Colonic mucosa (tissue), 4 donors: ENCODE data around the gene ICAM5. TPM values are rescaled to one million over a fixed set of nuclear protein-coding genes. Genes with fewer than 3 reads are reported as not detected.

Experiments used
- DNase-seq: peaks from one replicate; pipeline ENCODE4 v3.0.0-alpha.2; 2020
- H3K27ac ChIP-seq: fragments of 200-600 bp; one replicate; pipeline ENCODE4 v1.8.0; 2021
- H3K27me3 ChIP-seq: fragments of 200-600 bp; one replicate; pipeline ENCODE4 v1.8.0; 2021
- H3K36me3 ChIP-seq: fragments of 200-600 bp; one replicate; pipeline ENCODE4 v1.8.0; 2021
- H3K4me1 ChIP-seq: fragments of 200-600 bp; one replicate; pipeline ENCODE4 v1.8.0; 2021; ENCODE audit warnings: mild to moderate bottlenecking
- H3K4me3 ChIP-seq: fragments of 200-600 bp; one replicate; pipeline ENCODE4 v1.8.0; 2021
- H3K9ac ChIP-seq, 2 donors: one replicate each; pipeline ENCODE4 v1.7.0; 2013; ENCODE audit warnings: control low read depth in 2 of 2, low read depth in 2 of 2, low read length in 2 of 2
- H3K9me3 ChIP-seq: fragments of 200-600 bp; one replicate; pipeline ENCODE4 v1.8.0; 2021
- intact Hi-C: fragments of 100-400 bp; cut with DNase I; formaldehyde crosslinking; loops from one replicate; pipeline ENCODE4 v1.14.1; 2022
- total RNA-seq, 2 donors: library from RNA; stranded (reverse); fragmentation: NEBNext Ultra II Directional in 1 of 2; extraction: Animal tissue kit (Norgen Biotek cat#: 25700) in 1 of 2; gene quantifications; one replicate each; pipeline ENCODE4 v1.2.1, GENCODE V29; 2021
- TF ChIP-seq, protein P1 (sequence below): fragments of 200-600 bp; IDR thresholded peaks from one replicate; pipeline ENCODE4 v1.8.0; 2022; ENCODE audit warnings: antibody characterized with exemption, mild to moderate bottlenecking
- donor health status: healthy.
- donor health status: DM: no; HTN: no; CAD: no.
- donor health status: DM: no; HTN: no; CAD: no.

The ICAM5 gene
- total RNA-seq, 2 donors from 2014 or later: 0.74 to 1.3 TPM

DNA sequence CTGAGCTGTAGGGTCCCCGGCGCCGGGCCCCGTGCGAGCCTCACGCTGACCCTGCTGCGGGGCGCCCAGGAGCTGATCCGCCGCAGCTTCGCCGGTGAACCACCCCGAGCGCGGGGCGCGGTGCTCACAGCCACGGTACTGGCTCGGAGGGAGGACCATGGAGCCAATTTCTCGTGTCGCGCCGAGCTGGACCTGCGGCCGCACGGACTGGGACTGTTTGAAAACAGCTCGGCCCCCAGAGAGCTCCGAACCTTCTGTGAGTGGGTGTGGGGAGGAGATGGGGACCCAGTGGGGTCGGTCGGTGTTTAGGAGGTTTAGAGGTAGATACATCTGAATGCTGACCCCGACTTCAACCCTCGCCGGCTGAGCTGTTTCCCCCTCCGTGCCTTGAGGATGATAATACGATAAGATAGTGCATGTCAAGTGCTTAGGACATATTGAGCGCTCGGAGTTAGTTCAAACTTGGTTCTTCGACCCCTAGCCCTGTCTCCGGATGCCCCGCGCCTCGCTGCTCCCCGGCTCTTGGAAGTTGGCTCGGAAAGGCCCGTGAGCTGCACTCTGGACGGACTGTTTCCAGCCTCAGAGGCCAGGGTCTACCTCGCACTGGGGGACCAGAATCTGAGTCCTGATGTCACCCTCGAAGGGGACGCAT is 1.9 kb downstream of the ICAM5 start:
- Histone ChIP-seq H3K9ac (peak overlapping the region; percentile 40 to 48), H3K27ac (no peak overlapping the region), H3K9me3 (no peaks in the 10 kb centered on the region), H3K36me3 (no peaks in the 10 kb centered on the region), H3K27me3 (peaks cover 86% of the 10 kb centered on the region), H3K4me3 (peak overlapping the region; percentile 42), H3K4me1 (peaks cover 53% of the 10 kb centered on the region)
- TF ChIP-seq, protein P1, sequence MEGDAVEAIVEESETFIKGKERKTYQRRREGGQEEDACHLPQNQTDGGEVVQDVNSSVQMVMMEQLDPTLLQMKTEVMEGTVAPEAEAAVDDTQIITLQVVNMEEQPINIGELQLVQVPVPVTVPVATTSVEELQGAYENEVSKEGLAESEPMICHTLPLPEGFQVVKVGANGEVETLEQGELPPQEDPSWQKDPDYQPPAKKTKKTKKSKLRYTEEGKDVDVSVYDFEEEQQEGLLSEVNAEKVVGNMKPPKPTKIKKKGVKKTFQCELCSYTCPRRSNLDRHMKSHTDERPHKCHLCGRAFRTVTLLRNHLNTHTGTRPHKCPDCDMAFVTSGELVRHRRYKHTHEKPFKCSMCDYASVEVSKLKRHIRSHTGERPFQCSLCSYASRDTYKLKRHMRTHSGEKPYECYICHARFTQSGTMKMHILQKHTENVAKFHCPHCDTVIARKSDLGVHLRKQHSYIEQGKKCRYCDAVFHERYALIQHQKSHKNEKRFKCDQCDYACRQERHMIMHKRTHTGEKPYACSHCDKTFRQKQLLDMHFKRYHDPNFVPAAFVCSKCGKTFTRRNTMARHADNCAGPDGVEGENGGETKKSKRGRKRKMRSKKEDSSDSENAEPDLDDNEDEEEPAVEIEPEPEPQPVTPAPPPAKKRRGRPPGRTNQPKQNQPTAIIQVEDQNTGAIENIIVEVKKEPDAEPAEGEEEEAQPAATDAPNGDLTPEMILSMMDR: no peak
- DNase-seq: no peak
- intact Hi-C loops: no loop called here

DNA sequence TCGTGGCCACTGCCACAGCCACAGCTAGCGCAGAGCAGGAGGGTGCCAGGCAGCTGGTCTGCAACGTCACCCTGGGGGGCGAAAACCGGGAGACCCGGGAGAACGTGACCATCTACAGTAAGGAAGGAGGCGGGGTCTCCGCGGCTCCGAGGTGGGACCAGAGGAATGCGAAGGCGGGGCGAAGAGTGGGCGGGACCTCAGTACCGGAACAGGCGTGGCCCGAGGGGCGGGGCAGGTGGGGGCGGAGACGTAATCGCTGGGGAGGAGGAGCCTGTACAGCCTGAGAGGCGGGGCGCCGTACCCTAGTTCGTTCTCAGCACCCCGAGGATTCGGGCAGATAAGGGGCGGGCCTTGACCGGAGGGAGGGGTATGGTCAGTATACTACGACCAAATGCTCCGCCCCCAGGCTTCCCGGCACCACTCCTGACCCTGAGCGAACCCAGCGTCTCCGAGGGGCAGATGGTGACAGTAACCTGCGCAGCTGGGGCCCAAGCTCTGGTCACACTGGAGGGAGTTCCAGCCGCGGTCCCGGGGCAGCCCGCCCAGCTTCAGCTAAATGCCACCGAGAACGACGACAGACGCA is 2.5 kb downstream of the ICAM5 start:
- Histone ChIP-seq H3K27me3 (peaks cover 88% of the 10 kb centered on the region), H3K4me1 (peaks cover 46% of the 10 kb centered on the region), H3K9ac (peak overlapping the region in 1 of 2 donors; percentile 40), H3K27ac (no peak overlapping the region), H3K36me3 (no peaks in the 10 kb centered on the region), H3K9me3 (no peaks in the 10 kb centered on the region), H3K4me3 (peak overlapping the region; percentile 42)
- TF ChIP-seq, protein P1: no peak
- DNase-seq: peak; percentile 92
- intact Hi-C loops: no loop called here

DNA sequence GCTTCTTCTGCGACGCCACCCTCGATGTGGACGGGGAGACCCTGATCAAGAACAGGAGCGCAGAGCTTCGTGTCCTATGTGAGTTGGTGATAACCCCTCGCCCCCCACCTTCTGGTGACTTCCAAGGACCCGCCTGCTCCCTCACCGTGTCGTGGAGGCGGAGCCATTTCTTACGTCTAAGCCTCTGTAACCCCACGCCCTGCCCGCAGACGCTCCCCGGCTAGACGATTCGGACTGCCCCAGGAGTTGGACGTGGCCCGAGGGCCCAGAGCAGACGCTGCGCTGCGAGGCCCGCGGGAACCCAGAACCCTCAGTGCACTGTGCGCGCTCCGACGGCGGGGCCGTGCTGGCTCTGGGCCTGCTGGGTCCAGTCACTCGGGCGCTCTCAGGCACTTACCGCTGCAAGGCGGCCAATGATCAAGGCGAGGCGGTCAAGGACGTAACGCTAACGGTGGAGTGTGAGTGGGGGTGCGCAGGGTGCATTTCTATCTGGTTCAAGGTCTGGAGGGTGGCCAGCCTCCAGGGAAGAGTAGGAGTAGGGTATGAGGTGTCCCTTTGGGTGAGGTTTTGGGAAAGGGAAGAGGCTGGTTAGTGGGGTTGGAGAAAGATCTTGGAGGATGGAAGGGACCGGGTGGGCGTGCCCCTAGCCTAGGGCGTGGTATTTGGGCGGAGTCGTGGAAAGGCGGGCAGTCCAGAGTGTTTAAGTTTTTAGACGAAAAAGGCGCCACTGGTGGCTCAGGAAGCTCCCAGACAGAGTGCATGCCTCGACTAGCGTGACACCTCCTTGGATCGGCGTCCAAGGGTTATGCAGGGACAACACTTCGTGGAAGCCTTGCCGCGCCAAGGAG is 3.3 kb downstream of the ICAM5 start:
- peaks cover 44% of the 10 kb centered on the region for H3K4me1 ChIP-seq

DNA sequence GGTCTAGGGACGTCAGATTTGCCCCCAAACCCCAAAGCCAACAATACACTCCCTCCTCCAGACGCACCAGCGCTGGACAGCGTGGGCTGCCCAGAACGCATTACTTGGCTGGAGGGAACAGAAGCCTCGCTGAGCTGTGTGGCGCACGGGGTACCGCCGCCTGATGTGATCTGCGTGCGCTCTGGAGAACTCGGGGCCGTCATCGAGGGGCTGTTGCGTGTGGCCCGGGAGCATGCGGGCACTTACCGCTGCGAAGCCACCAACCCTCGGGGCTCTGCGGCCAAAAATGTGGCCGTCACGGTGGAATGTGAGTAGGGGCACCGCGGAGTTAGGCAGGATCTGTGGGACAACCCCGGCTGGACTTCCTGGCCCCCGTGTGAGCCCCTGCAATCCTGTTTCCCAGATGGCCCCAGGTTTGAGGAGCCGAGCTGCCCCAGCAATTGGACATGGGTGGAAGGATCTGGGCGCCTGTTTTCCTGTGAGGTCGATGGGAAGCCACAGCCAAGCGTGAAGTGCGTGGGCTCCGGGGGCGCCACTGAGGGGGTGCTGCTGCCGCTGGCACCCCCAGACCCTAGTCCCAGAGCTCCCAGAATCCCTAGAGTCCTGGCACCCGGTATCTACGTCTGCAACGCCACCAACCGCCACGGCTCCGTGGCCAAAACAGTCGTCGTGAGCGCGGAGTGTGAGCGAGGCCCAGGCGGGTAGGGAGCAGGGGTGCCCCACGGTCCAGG is 4.0 kb downstream of the ICAM5 start:
- Histone ChIP-seq H3K27me3 (peaks cover 76% of the 10 kb centered on the region), H3K4me1 (peaks cover 41% of the 10 kb centered on the region)
- intact Hi-C loops: no loop called here

More for the DNA sequence above, 3.3 kb downstream of the ICAM5 start:
- intact Hi-C loops: no loop called here
- peak overlapping the region; percentile 42 for H3K4me3 ChIP-seq
- H3K27me3 ChIP-seq: peaks cover 81% of the 10 kb centered on the region
- no peak for DNase-seq
- TF ChIP-seq, protein P1: no peak
- no peaks in the 10 kb centered on the region for H3K9me3 ChIP-seq
- peak overlapping the region in 1 of 2 donors; percentile 5 for H3K9ac ChIP-seq
- no peaks in the 10 kb centered on the region for H3K36me3 ChIP-seq
- H3K27ac ChIP-seq: no peak overlapping the region

More for the DNA sequence above, 4.0 kb downstream of the ICAM5 start:
- no peak overlapping the region for H3K9ac ChIP-seq
- H3K9me3 ChIP-seq: no peaks in the 10 kb centered on the region
- H3K4me3 ChIP-seq: no peak overlapping the region
- TF ChIP-seq, protein P1: no peak
- DNase-seq: no peak
- no peaks in the 10 kb centered on the region for H3K36me3 ChIP-seq
- H3K27ac ChIP-seq: no peak overlapping the region
